Ammon's horn (tissue), 1 donor: ENCODE measurements around the gene CSTF1.
"Not testable (repeated sequence)": the region's sequence is repeated elsewhere in the genome, so short reads cannot be mapped to it uniquely, and the experiment has no call there.

ENCODE experiments used
- DNase-seq: peaks from one replicate; pipeline ENCODE4 v3.0.0-alpha.2; 2016; ENCODE audit warnings: low spot score

Gene CSTF1

GRCh38 chr20:56409521-56409920 lies 17.1 kb downstream of the CSTF1 start:
- no peak for DNase-seq

- no peak for DNase-seq
These were observed 17.5 kb downstream of the CSTF1 start for GRCh38 chr20:56409956-56410355.

- DNase-seq: not testable (repeated sequence)
These were observed 18.8 kb downstream of the CSTF1 start for GRCh38 chr20:56411287-56411686.

GRCh38 chr20:56411759-56412472 lies 19.5 kb downstream of the CSTF1 start, which contains the start of gene CASS4:
Gene CASS4 (plus strand): TSS chr20:56412260. CDS start chr20:56412459, 199 bp downstream.
- peak; percentile 60 for DNase-seq

- DNase-seq: no peak
These were observed 20.0 kb downstream of the CSTF1 start for GRCh38 chr20:56412473-56412790.

GRCh38 chr20:56412949-56413348 lies 20.5 kb downstream of the CSTF1 start:
- DNase-seq: no peak

- no peak for DNase-seq
These were observed 22.7 kb downstream of the CSTF1 start for GRCh38 chr20:56414842-56415765.

GRCh38 chr20:56417402-56417801 lies 25.0 kb downstream of the CSTF1 start:
- DNase-seq: no peak

- DNase-seq: no peak
These were observed 25.5 kb downstream of the CSTF1 start for GRCh38 chr20:56417911-56418310.

GRCh38 chr20:56418385-56418861 lies 26.0 kb downstream of the CSTF1 start:
- DNase-seq: no peak

GRCh38 chr20:56420028-56420427 lies 27.6 kb downstream of the CSTF1 start:
- no peak for DNase-seq

- DNase-seq: no peak
These were observed 28.7 kb downstream of the CSTF1 start for GRCh38 chr20:56420940-56421688.

GRCh38 chr20:56422076-56422823 lies 29.8 kb downstream of the CSTF1 start:
- DNase-seq: no peak

GRCh38 chr20:56422824-56423189 lies 30.4 kb downstream of the CSTF1 start:
- DNase-seq: no peak

- no peak for DNase-seq
These were observed 30.8 kb downstream of the CSTF1 start for GRCh38 chr20:56423211-56423610.

- DNase-seq: no peak
These were observed 31.4 kb downstream of the CSTF1 start for GRCh38 chr20:56423886-56424285.

GRCh38 chr20:56424931-56425330 lies 32.5 kb downstream of the CSTF1 start:
- DNase-seq: no peak

- DNase-seq: no peak
These were observed 33.6 kb downstream of the CSTF1 start for GRCh38 chr20:56426026-56426425.

GRCh38 chr20:56426926-56427325 lies 34.5 kb downstream of the CSTF1 start:
- DNase-seq: no peak

- no peak for DNase-seq
These were observed 35.4 kb downstream of the CSTF1 start for GRCh38 chr20:56427797-56428196.

- DNase-seq: no peak
These were observed 36.0 kb downstream of the CSTF1 start for GRCh38 chr20:56428410-56428809.

GRCh38 chr20:56428881-56429280 lies 36.4 kb downstream of the CSTF1 start:
- DNase-seq: no peak
